H1 (cell line): ENCODE measurements around the gene IL13. TPM values are rescaled to one million over a fixed set of nuclear protein-coding genes. Genes with fewer than 3 reads are reported as not detected.

Source experiments
- CTCF ChIA-PET: fragments of 300-600 bp; sonication (Branson Sonifier 250); formaldehyde crosslinking; loops from one replicate; lab custom pipeline; 2021; ENCODE audit not compliant: partially characterized antibody; lab: Charles Lee
- POLR2A ChIA-PET: fragments of 300-600 bp; sonication (Branson Sonifier 250); formaldehyde crosslinking; loops from one replicate; lab custom pipeline; 2021; ENCODE audit warnings: inconsistent platforms; ENCODE audit not compliant: partially characterized antibody; lab: Charles Lee
- DNase-seq, 2 experiments: peaks; one replicate each; pipeline versions ENCODE4 v3.0.0 to v3.0.0-alpha.2; 2010 to 2022; ENCODE audit warnings: low spot score in 2 of 2, low read depth in 1 of 2, mixed read lengths in 1 of 2
- FAIRE-seq: peaks from 2 replicates; lab custom pipeline; 2011; peaks lifted over from hg19 to GRCh38; lab: Jason Lieb, UNC
- H2AFZ ChIP-seq: 2 replicates; pipeline ENCODE4 v1.8.1; 2012; ENCODE audit warnings: low read length, inconsistent platforms
- H2AK5ac ChIP-seq: 2 replicates; pipeline ENCODE4 v1.6.1; 2013; ENCODE audit warnings: low read depth, low read length
- H2BK120ac ChIP-seq: replicated peaks from 2 replicates; pipeline ENCODE3; 2013; ENCODE audit warnings: low read depth, low read length, inconsistent platforms
- H2BK12ac ChIP-seq: 2 replicates; pipeline ENCODE4 v1.6.1; 2013; ENCODE audit warnings: low read depth, low read length
- H2BK15ac ChIP-seq: 2 replicates; pipeline ENCODE4 v1.6.1; 2013; ENCODE audit warnings: low read length
- H2BK20ac ChIP-seq: 2 replicates; pipeline ENCODE4 v1.6.1; 2013; ENCODE audit warnings: low read length
- H2BK5ac ChIP-seq: 2 replicates; pipeline ENCODE4 v1.6.1; 2013; ENCODE audit warnings: low read depth, low read length
- H3K14ac ChIP-seq: 2 replicates; pipeline ENCODE4 v1.6.1; 2013; ENCODE audit warnings: inconsistent platforms; ENCODE audit not compliant: insufficient read length
- H3K18ac ChIP-seq: 2 replicates; pipeline ENCODE4 v1.6.1; 2013; ENCODE audit warnings: low read length; ENCODE audit errors: extremely low read depth
- H3K23ac ChIP-seq: 2 replicates; pipeline ENCODE4 v1.6.1; 2013; ENCODE audit warnings: inconsistent platforms; ENCODE audit not compliant: insufficient read length
- H3K23me2 ChIP-seq: 2 replicates; pipeline ENCODE4 v1.6.1; 2013; ENCODE audit warnings: low read depth, low read length
- H3K27ac ChIP-seq: 2 replicates; pipeline ENCODE4 v1.6.1; 2011; ENCODE audit warnings: low read depth, low read length, inconsistent platforms
- H3K27me3 ChIP-seq, 4 experiments: replicated peaks in 1 of 4; 1 replicate in 1 of 4; 2 replicates in 3 of 4; pipeline versions ENCODE4 v1.6.1 to v1.8.1; 2011 to 2013; ENCODE audit warnings: low read length in 3 of 4, mild to moderate bottlenecking in 3 of 4, inconsistent platforms in 2 of 4, mixed read lengths in 2 of 4, moderate library complexity in 1 of 4; ENCODE audit not compliant: control insufficient read depth in 3 of 4, insufficient read depth in 3 of 4; ENCODE audit errors: extremely low read depth in 1 of 4
- H3K36me3 ChIP-seq, 4 experiments: 2 replicates each; pipeline versions ENCODE4 v1.6.1 to v1.8.1; 2011 to 2013; ENCODE audit warnings: mild to moderate bottlenecking in 4 of 4, low read length in 3 of 4, moderate library complexity in 2 of 4, control low read depth in 1 of 4, inconsistent platforms in 1 of 4; ENCODE audit not compliant: insufficient read depth in 4 of 4, control insufficient read depth in 2 of 4
- H3K4ac ChIP-seq: replicated peaks from 2 replicates; pipeline ENCODE3; 2013; ENCODE audit warnings: low read length, low read depth, mixed read lengths, inconsistent platforms; ENCODE audit not compliant: insufficient read length
- H3K4me1 ChIP-seq, 4 experiments: replicated peaks in 1 of 4; 1 replicate in 1 of 4; 2 replicates in 3 of 4; pipeline versions ENCODE4 v1.6.1 to v1.8.1; 2011 to 2013; ENCODE audit warnings: low read length in 3 of 4, inconsistent platforms in 2 of 4, mixed read lengths in 1 of 4; ENCODE audit not compliant: insufficient read depth in 4 of 4, control insufficient read depth in 3 of 4
- H3K4me2 ChIP-seq, 2 experiments: 2 replicates each; pipeline versions ENCODE4 v1.6.1 to v1.8.1; 2011 to 2013; ENCODE audit warnings: low read depth in 2 of 2, low read length in 2 of 2, control low read depth in 1 of 2, inconsistent platforms in 1 of 2, mild to moderate bottlenecking in 1 of 2; ENCODE audit not compliant: insufficient read depth in 1 of 2
- H3K4me3 ChIP-seq, 4 experiments: fragments of 200-600, 300-600 bp in 1 of 4; sonication (generic), shearing (Covaris generic), sonication (Bioruptor Twin) in 1 of 4; 2 replicates each; pipeline versions ENCODE4 v1.5.1 to v1.8.1; 2011 to 2016; ENCODE audit warnings: low read length in 4 of 4, low read depth in 3 of 4, control low read depth in 2 of 4, inconsistent platforms in 2 of 4, mild to moderate bottlenecking in 2 of 4, mixed read lengths in 1 of 4, moderate library complexity in 1 of 4; ENCODE audit not compliant: insufficient read depth in 2 of 4; ENCODE audit errors: extremely low read depth in 1 of 4
- H3K56ac ChIP-seq: replicated peaks from 2 replicates; pipeline ENCODE3; 2013; ENCODE audit warnings: low read depth, mild to moderate bottlenecking, mixed read lengths, low read length, inconsistent platforms; ENCODE audit not compliant: insufficient read length
- H3K79me1 ChIP-seq: 2 replicates; pipeline ENCODE4 v1.6.1; 2013; ENCODE audit warnings: low read depth, low read length, control low read depth
- H3K79me2 ChIP-seq, 2 experiments: 2 replicates each; pipeline versions ENCODE4 v1.6.1 to v1.8.1; 2012 to 2013; ENCODE audit warnings: low read length in 2 of 2, mild to moderate bottlenecking in 2 of 2, inconsistent platforms in 1 of 2; ENCODE audit not compliant: insufficient read depth in 2 of 2, control insufficient read depth in 1 of 2
- H3K9ac ChIP-seq, 4 experiments: replicated peaks in 1 of 4; 1 replicate in 1 of 4; 2 replicates in 3 of 4; pipeline versions ENCODE4 v1.6.1 to v1.8.1; 2011 to 2013; ENCODE audit warnings: low read depth in 3 of 4, low read length in 3 of 4, control low read depth in 2 of 4, mild to moderate bottlenecking in 2 of 4, moderate library complexity in 2 of 4, inconsistent platforms in 1 of 4; ENCODE audit errors: extremely low read depth in 1 of 4
- H3K9me3 ChIP-seq, 2 experiments: 2 replicates each; pipeline versions ENCODE4 v1.6.1 to v1.8.1; 2012 to 2013; ENCODE audit warnings: mild to moderate bottlenecking in 2 of 2, moderate library complexity in 2 of 2, control low read depth in 1 of 2, inconsistent platforms in 1 of 2, low read depth in 1 of 2, low read length in 1 of 2, mixed read lengths in 1 of 2; ENCODE audit not compliant: insufficient read depth in 2 of 2
- H4K20me1 ChIP-seq, 2 experiments: replicated peaks in 1 of 2; 2 replicates each; pipeline versions ENCODE3 to v1.8.1; 2011 to 2013; ENCODE audit warnings: inconsistent platforms in 2 of 2, low read length in 2 of 2, mild to moderate bottlenecking in 1 of 2; ENCODE audit not compliant: insufficient read depth in 2 of 2, control insufficient read depth in 1 of 2
- H4K5ac ChIP-seq: 2 replicates; pipeline ENCODE4 v1.6.1; 2013; ENCODE audit warnings: low read length, low read depth, mixed read lengths, inconsistent platforms; ENCODE audit not compliant: insufficient read length
- H4K8ac ChIP-seq: 2 replicates; pipeline ENCODE4 v1.8.0; 2013; ENCODE audit warnings: mild to moderate bottlenecking, moderate library complexity, low read length, inconsistent platforms; ENCODE audit not compliant: insufficient read depth; ENCODE audit errors: extremely low read depth
- H4K91ac ChIP-seq: replicated peaks from 2 replicates; pipeline ENCODE3; 2013; ENCODE audit warnings: low read length, mixed read lengths, inconsistent platforms; ENCODE audit not compliant: insufficient read length
- BCL11A ChIP-seq, 2 experiments: IDR thresholded peaks; one replicate each; pipeline ENCODE4 v1.6.1; 2011; ENCODE audit warnings: low read depth in 2 of 2, low read length in 2 of 2, mild to moderate bottlenecking in 2 of 2
- CBX5 ChIP-seq: fragments of 300-800, 300-1000 bp; sonication (generic); IDR thresholded peaks from 2 replicates; pipeline ENCODE4 v1.7.1; 2016; ENCODE audit warnings: antibody characterized with exemption, low read length, low read depth
- EGR1 ChIP-seq: IDR thresholded peaks from 2 replicates; pipeline ENCODE4 v1.6.1; 2011; ENCODE audit warnings: low read depth, low read length, borderline replicate concordance
- EP300 ChIP-seq, 2 experiments: IDR thresholded peaks; 1 replicate in 1 of 2; 2 replicates in 1 of 2; pipeline ENCODE4 v1.6.1; 2011 to 2012; ENCODE audit warnings: low read depth in 2 of 2, low read length in 2 of 2, mild to moderate bottlenecking in 2 of 2, borderline replicate concordance in 1 of 2, inconsistent platforms in 1 of 2, moderate library complexity in 1 of 2
- EZH2 ChIP-seq: fragments of 200-600 bp; sonication (generic); IDR thresholded peaks from 2 replicates; pipeline ENCODE4 v1.7.1; 2012; ENCODE audit warnings: low read depth, mild to moderate bottlenecking, moderate library complexity, low read length, inconsistent platforms; ENCODE audit not compliant: severe bottlenecking
- GABPA ChIP-seq: IDR thresholded peaks from 2 replicates; pipeline ENCODE4 v1.6.1; 2011; ENCODE audit warnings: mild to moderate bottlenecking, low read length, moderate library complexity, borderline replicate concordance; ENCODE audit not compliant: insufficient read depth
- MAFK ChIP-seq: IDR thresholded peaks from 2 replicates; pipeline ENCODE4 v1.6.1; 2012; ENCODE audit warnings: low read depth, mild to moderate bottlenecking, improper control_type of control experiment, low read length
- RNF2 ChIP-seq: fragments of 200-900, 300-1000 bp; sonication (generic); IDR thresholded peaks from 2 replicates; pipeline ENCODE4 v1.7.1; 2016; ENCODE audit warnings: borderline replicate concordance, low read depth, mild to moderate bottlenecking, antibody characterized with exemption, low read length; ENCODE audit not compliant: poor library complexity, severe bottlenecking; ENCODE audit errors: missing control alignments
- WGBS, 2 experiments: shearing (Covaris generic) in 1 of 2; methylation state at CpG; one replicate each; pipeline versions ENCODE4 v1.1.6 to v1.1.7; 2013 to 2015; ENCODE audit warnings: low lambda C conversion rate in 2 of 2, mixed read lengths in 2 of 2, inconsistent platforms in 1 of 2, low coverage in 1 of 2, missing lambda C conversion rate in 1 of 2; ENCODE audit not compliant: insufficient replicate concordance in 2 of 2, insufficient coverage in 1 of 2, insufficient read length in 1 of 2; ENCODE audit errors: extremely low coverage in 1 of 2, missing lambda C conversion rate in 1 of 2; 5-methylcytosine and 5-hydroxymethylcytosine counted together
- polyA plus RNA-seq, 7 experiments: library from polyadenylated mRNA; depleted of rRNA in 3 of 7; stranded (reverse) in 5 of 7; unstranded in 2 of 7; fragments of >200 nt in 5 of 7; fragments of 200-250 nt in 2 of 7; gene quantifications; 1 replicate in 5 of 7; 2 replicates in 1 of 7; 4 replicates in 1 of 7; pipeline versions ENCODE4 v1.2.1 to v1.2.3, GENCODE V29; 2011 to 2013; ENCODE audit warnings: missing spikeins in 2 of 7, mixed read lengths in 2 of 7
- total RNA-seq: library from RNA; stranded (reverse); fragmentation: NEBNext Ultra II Directional; extraction: Animal tissue kit (Norgen Biotek cat#: 25700); gene quantifications from 2 replicates; pipeline ENCODE4 v1.2.1, GENCODE V29; 2021
- TF ChIP-seq, protein P1 (sequence below), 3 experiments: IDR thresholded peaks; 1 replicate in 2 of 3; 2 replicates in 1 of 3; pipeline versions ENCODE4 v1.5.1 to v1.6.1; 2011; ENCODE audit warnings: low read length in 3 of 3, mild to moderate bottlenecking in 3 of 3, inconsistent platforms in 2 of 3, low read depth in 1 of 3, moderate library complexity in 1 of 3; ENCODE audit not compliant: insufficient read depth in 1 of 3; ENCODE audit errors: control extremely low read depth in 1 of 3

The IL13 gene
- total and polyA plus RNA-seq, 2 of the 8 experiments (the other 6 are each of a cell fraction or from before 2014, with no cell fraction given), result not detected

DNA sequence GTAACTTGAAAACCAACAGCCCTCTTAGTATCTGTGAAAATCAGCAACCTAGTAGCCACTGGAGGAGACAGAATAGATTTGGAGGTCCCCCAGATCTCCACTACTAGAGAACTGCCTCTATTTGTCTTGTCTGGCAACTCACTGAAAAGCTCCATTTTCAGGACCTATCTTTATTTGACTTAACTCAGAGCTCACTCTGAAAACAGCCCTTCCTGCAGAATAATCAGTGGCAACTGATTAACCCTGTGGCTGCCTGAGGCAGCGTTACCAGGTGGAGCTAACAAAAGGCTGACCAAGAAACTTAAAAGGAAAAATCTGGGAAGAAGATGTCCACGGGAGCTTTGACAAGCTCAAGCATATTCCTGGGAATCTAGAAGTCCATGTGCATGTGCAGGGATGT is 10.5 kb upstream of the IL13 start:
- Histone ChIP-seq H4K5ac (no peak overlapping the region), H3K4me3 (no peak overlapping the region), H4K91ac (no peak overlapping the region), H3K4ac (no peak overlapping the region), H3K27ac (no peak overlapping the region), H2BK12ac (no peak overlapping the region), H2AK5ac (no peak overlapping the region), H3K9ac (no peak overlapping the region), H3K18ac (no peak overlapping the region), H2BK20ac (no peak overlapping the region), H3K9me3 (peaks cover 5 to 6% of the 10 kb centered on the region in 2 experiments; a peak in 3 of 4 replicates), H3K56ac (no peak overlapping the region), H3K23ac (no peak overlapping the region), H3K27me3 (no peaks in the 10 kb centered on the region), H3K23me2 (no peaks in the 10 kb centered on the region), H4K20me1 (no peaks in the 10 kb centered on the region), H3K79me2 (no peaks in the 10 kb centered on the region), H3K36me3 (peaks cover 0 to 8% (median 2%) of the 10 kb centered on the region in 4 experiments; a peak in 3 of 8 replicates), H2BK5ac (no peak overlapping the region), H3K4me2 (no peak overlapping the region), H2BK15ac (no peak overlapping the region), H2AFZ (no peak overlapping the region), H2BK120ac (no peak overlapping the region), H3K14ac (no peak overlapping the region), H4K8ac (no peak overlapping the region), H3K4me1 (peaks cover 0 to 5% (median under 1%) of the 10 kb centered on the region in 4 experiments; a peak in 2 of 7 replicates), H3K79me1 (no peaks in the 10 kb centered on the region)
- DNase-seq (no peak), FAIRE-seq (no peak)
- ChIA-PET POLR2A (interaction anchor here (1.2 kb wide), 1 partner anchor 14 kb away, joined by 3 read pairs; no protein-coding TSS in a partner anchor), CTCF (interaction anchor here (1.2 kb wide), 1 partner anchor 17 kb away, joined by 4 read pairs; no protein-coding TSS in a partner anchor)
- 96% methylated on average over 2 of the region's 2 CpGs; no CpG with 5 or more reads in 1 of the 2 experiments for WGBS, 2 experiments
- TF ChIP-seq EP300 (IDR thresholded peaks at IDR 0.05; ENCODE audit: borderline replicate concordance in 1 of 2, low read depth in 2 of 2, low read length in 2 of 2) (no peak), MAFK (no peak), RNF2 (no peak), EZH2 (no peak), BCL11A (IDR thresholded peaks at IDR 0.05; ENCODE audit: low read depth in 2 of 2, low read length in 2 of 2) (no peak), CBX5 (no peak), GABPA (no peak), EGR1 (no peak)
- TF ChIP-seq, protein P1, sequence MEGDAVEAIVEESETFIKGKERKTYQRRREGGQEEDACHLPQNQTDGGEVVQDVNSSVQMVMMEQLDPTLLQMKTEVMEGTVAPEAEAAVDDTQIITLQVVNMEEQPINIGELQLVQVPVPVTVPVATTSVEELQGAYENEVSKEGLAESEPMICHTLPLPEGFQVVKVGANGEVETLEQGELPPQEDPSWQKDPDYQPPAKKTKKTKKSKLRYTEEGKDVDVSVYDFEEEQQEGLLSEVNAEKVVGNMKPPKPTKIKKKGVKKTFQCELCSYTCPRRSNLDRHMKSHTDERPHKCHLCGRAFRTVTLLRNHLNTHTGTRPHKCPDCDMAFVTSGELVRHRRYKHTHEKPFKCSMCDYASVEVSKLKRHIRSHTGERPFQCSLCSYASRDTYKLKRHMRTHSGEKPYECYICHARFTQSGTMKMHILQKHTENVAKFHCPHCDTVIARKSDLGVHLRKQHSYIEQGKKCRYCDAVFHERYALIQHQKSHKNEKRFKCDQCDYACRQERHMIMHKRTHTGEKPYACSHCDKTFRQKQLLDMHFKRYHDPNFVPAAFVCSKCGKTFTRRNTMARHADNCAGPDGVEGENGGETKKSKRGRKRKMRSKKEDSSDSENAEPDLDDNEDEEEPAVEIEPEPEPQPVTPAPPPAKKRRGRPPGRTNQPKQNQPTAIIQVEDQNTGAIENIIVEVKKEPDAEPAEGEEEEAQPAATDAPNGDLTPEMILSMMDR (IDR thresholded peaks at IDR 0.05; ENCODE audit: control extremely low read depth in 1 of 3, insufficient read depth in 1 of 3, low read depth in 1 of 3, low read length in 3 of 3), result no peak
